Duodenal mucosa (tissue), 2 donors: ENCODE data around the gene ACIN1.

ENCODE experiments used
- H3K27ac ChIP-seq: one replicate; pipeline ENCODE4 v1.7.0; 2013; ENCODE audit warnings: low read depth, low read length
- H3K27me3 ChIP-seq, 2 donors: one replicate each; pipeline ENCODE4 v1.7.0; 2013; ENCODE audit warnings: low read length in 2 of 2, control low read depth in 1 of 2; ENCODE audit not compliant: insufficient read depth in 2 of 2, control insufficient read depth in 1 of 2
- H3K36me3 ChIP-seq, 2 donors: one replicate each; pipeline ENCODE4 v1.7.0; 2013; ENCODE audit warnings: low read length in 2 of 2, control low read depth in 1 of 2; ENCODE audit not compliant: insufficient read depth in 2 of 2, control insufficient read depth in 1 of 2
- H3K4me1 ChIP-seq, 2 donors: one replicate each; pipeline ENCODE4 v1.7.0; 2013; ENCODE audit warnings: low read length in 2 of 2, control low read depth in 1 of 2; ENCODE audit not compliant: insufficient read depth in 2 of 2, control insufficient read depth in 1 of 2
- H3K4me3 ChIP-seq, 2 donors: one replicate each; pipeline ENCODE4 v1.7.0; 2013; ENCODE audit warnings: low read length in 2 of 2, low read depth in 1 of 2
- H3K9ac ChIP-seq, 2 donors: one replicate each; pipeline ENCODE4 v1.7.0; 2013; ENCODE audit warnings: low read length in 2 of 2, low read depth in 1 of 2
- H3K9me3 ChIP-seq, 2 donors: one replicate each; pipeline ENCODE4 v1.7.0; 2013; ENCODE audit warnings: low read length in 2 of 2, control low read depth in 1 of 2; ENCODE audit not compliant: control insufficient read depth in 1 of 2

ACIN1 gene

DNA sequence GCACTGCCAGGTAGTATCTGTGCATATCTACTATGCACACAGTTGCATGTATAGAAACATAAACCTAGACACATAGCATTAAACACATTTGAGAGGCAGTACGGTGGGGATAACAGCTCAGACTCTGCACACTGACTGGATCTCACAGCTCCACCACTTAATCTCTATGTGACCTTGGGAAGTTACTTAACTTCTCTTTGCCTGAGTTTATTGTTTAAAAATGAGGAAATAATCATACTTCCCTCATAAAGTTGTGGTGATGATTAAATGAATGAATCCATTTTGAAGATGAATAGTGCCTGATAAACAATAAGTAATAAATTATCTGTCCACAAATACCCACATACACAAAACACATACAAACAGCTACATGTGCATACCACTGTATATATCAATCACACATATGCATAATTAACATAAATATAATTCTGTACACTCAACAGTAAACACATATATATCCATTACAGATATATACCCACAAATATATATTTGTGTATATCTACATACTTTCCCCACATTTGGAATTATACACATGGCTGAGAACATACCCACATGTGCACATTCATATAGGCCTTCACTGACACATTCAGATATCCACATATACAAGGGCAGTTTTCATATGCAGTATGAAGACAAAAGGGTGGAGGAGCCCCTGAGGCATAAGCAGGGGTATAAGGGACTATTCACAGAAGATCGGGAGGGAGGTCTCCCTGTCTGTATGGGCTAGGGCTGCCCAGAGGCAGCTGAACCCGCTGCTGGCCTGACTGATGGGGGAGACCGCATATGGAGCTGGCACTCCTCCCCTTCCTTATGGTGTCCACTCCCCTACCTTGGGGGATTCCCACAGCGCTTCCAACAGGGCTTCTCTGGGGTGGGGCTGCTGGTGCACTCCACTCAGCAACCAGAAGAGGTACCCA is 43.5 kb downstream of the ACIN1 start:
- no peaks in the 10 kb centered on the region for H3K9me3 ChIP-seq
- no peaks in the 10 kb centered on the region for H3K36me3 ChIP-seq
- H3K27ac ChIP-seq, result no peak overlapping the region
- no peak overlapping the region for H3K9ac ChIP-seq
- peaks cover 3 to 7% of the 10 kb centered on the region in 2 donors for H3K4me1 ChIP-seq
- H3K4me3 ChIP-seq, result no peak overlapping the region
- no peaks in the 10 kb centered on the region for H3K27me3 ChIP-seq

DNA sequence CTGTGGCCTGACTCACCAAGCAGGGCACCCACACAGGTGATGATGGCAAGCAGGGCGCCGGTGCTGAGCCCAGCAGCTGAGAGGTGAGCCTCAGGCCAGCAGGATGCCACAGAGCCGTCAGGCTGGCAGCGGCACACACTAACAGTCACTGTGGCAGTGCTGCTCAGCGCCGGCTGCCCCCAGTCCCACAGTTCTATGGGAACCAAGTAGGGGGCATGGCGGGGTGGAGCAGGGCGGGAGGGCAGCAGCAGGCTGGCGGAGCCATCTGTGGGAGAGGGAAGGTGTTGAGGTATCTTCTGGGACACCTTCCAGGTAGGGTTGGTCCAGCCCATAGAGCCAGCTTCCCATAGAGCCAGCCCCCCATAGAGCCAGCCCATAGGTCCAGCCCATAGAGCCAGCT is 45.9 kb downstream of the ACIN1 start:
- no peak overlapping the region for H3K4me3 ChIP-seq
- no peaks in the 10 kb centered on the region for H3K27me3 ChIP-seq
- H3K9ac ChIP-seq, result no peak overlapping the region
- H3K27ac ChIP-seq, result no peak overlapping the region
- no peaks in the 10 kb centered on the region for H3K9me3 ChIP-seq
- peaks cover 12 to 13% of the 10 kb centered on the region in 2 donors for H3K4me1 ChIP-seq
- no peaks in the 10 kb centered on the region for H3K36me3 ChIP-seq

DNA sequence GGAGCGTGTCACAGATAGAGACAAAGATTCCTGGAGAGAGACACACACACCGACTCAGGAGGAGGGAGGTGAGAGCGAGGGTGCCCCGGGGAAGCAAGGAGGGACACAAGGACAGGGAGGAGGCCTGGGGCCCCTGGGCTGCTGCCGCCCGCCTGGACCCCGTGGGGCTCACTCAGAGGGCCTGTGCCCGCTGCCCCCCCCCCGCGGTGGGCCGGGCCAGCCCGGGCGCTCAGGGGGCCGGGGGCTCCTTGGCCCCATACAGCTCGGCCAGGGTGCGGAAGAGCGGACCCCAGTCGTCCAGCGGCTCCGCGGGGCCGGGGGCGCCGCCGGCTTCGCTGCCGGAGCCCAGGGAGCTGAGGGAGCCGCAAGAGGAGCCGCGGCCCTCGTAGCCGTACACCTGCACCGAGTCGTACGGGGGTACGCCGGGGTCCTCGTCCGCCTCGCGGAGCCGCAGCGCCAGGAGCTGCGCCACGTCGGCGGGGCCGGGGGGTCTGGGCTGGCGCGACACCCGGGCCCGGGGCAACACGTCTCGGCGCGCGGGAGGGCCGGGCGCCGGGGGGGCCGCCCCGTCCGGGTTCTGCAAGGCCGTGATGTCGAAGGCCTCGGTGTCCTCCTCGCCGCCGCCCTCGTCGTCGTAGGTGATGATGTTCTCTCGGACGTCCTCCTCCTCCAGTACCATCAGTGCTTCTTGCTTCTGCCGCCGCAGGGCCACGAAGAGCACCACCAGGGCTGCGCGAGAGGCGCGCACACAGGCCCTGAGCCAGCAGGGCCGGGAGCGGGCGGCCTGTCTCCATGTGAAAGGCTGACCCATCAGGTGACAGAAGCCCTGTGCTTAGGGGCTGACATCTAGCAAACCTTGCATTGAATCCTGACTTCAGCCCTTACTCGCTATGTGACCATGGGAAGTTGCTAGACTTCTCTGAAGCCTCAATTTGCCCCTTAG is 46.9 kb downstream of the ACIN1 start:
- Histone ChIP-seq H3K27ac (no peak overlapping the region), H3K4me3 (no peak overlapping the region), H3K9me3 (no peaks in the 10 kb centered on the region), H3K4me1 (peaks cover 12 to 13% of the 10 kb centered on the region in 2 donors), H3K27me3 (no peaks in the 10 kb centered on the region), H3K36me3 (no peaks in the 10 kb centered on the region), H3K9ac (no peak overlapping the region)

DNA sequence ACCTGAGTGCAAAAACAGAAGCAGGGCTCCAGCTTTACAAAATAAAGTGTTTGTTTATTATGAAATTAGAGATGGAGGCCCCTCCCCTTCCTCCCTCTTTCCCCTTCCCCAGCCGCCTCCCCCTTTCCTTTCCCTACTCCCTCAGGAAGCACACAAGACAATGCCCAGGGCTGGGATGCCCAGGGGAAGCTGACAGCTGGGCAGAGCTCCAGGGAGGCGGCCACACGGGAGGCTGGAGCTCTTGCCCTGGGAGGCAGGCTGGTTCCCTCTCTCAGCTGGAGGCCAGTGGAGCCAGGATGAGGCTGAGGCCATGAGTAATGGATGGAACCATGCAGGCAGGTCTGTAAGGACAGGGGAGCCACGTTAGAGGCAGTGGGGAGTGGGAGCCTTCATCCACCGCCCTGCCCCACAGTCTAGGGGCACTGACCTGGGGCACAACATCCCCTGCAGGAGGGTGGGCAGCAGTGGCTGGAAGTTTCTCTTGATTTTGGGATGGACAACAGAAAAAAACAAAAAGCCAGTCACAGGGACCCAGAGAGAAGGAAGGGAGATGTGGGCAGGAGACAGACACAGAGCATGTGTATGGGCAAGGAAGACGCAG is 47.8 kb downstream of the ACIN1 start:
- Histone ChIP-seq H3K27ac (no peak overlapping the region), H3K9ac (no peak overlapping the region), H3K27me3 (no peaks in the 10 kb centered on the region), H3K4me1 (peaks cover 12 to 13% of the 10 kb centered on the region in 2 donors), H3K36me3 (no peaks in the 10 kb centered on the region), H3K4me3 (no peak overlapping the region), H3K9me3 (no peaks in the 10 kb centered on the region)

DNA sequence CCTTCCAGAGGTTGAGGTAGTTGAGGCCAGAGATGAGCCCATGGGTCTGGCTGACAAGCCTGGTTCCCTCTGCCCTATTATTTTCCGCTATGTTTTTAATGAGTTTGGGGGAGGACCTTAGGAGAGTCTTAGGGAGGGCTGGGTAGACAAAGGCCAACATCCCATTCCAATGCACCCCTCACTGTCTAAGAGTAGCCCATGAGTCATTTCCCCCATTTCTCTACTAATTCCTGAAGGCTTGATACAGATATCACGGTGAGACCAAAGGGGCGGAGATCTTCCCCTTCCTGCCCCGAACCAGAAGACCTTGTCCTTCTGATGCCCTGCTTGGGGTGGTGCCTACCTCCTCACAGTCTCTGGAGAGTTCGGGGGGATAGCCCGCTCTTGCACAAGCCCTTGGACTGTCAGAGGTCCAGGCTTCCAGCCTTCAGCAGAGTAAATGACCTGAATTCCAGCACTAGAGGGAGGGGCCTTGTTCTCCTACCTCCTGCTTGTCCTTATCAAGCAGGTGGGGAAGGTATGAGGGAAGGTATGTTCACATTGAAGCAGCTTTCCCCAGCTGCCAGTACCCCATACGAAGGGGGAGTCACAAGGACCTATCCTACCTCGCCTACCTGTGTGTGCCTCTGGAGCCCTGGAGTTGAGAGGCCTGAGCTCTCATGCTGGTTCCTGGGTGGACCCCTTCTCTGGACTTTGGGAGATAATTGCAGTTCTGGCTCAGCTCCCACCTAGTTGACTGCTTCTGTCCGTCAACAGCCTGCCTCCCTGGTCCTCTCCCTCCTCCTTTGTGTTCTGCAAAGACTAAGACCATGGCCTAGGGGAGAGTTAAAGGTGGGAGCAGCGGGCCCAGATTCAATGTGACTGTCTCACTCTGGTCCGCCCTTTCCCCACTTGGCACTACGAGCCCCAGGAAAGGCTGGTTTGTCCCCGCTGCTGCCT is 49.2 kb downstream of the ACIN1 start:
- H3K4me1 ChIP-seq, result peaks cover 12 to 13% of the 10 kb centered on the region in 2 donors
- no peaks in the 10 kb centered on the region for H3K27me3 ChIP-seq

DNA sequence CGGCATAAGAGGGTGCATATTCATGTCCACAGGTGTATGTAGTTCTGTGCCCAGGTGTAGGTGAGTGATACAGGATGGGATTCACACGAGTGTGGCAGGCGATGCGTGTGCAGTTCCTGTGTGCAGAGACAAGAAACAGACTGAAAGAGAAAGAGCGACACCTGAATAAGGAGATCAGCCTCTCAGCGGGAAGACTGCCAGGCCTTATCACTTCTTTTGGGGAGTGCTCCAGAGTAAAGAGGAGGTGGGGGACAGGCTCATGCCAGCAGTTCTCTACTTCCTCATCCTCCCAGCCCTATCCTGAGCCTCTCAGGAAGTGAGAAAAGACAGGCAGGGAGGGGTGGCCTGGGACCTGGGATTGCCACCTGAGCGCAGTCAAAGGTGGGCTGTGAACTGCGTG is 50.1 kb downstream of the ACIN1 start:
- no peaks in the 10 kb centered on the region for H3K36me3 ChIP-seq
- no peak overlapping the region for H3K4me3 ChIP-seq
- no peak overlapping the region for H3K27ac ChIP-seq
- no peaks in the 10 kb centered on the region for H3K27me3 ChIP-seq
- peaks cover 12 to 13% of the 10 kb centered on the region in 2 donors for H3K4me1 ChIP-seq
- H3K9me3 ChIP-seq, result no peaks in the 10 kb centered on the region
- no peak overlapping the region for H3K9ac ChIP-seq

More for the DNA sequence above, 49.2 kb downstream of the ACIN1 start:
- Histone ChIP-seq H3K27ac (no peak overlapping the region), H3K36me3 (no peaks in the 10 kb centered on the region), H3K9me3 (no peaks in the 10 kb centered on the region), H3K4me3 (no peak overlapping the region), H3K9ac (no peak overlapping the region)

DNA sequence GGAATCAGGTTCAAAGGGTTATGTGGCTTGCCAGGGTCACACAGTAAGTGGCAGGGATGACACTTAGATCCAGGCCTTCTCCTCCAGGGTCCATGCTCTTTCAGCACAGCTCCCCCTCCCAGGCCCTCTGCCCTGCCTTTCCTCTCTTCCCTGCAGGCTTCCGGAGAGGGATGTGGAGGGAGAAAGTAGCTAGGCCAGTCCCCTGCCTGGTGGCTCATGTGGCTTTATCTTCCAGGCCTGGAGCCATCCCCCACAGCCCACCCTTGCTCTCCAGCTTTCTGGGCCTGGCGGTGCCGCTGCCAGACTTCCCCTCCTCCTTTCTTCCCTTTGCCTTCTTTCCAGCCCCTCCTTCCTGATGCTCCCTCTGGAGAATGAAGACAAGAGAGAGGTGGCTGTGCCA is 51.2 kb downstream of the ACIN1 start:
- H3K9ac ChIP-seq, result no peak overlapping the region

DNA sequence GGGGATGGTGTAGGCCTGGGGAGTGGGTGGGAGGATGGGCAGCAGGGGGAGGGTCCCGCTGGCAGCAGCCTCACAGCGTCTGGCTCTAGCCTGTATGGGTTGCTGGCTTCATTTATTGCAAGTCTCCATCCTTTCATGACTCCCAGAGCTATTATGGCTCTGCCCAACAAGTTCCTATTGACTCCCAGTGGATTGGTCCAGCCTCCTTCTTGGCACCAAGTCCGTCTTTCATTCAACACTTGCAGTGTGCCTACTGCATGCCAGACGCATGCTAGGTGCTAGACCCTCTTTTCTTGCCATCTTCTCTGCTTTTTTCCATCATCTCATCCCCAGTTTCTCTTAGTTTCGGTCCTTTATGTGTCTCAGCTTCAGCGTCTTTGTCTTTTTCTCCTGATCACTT is 51.8 kb downstream of the ACIN1 start:
- no peaks in the 10 kb centered on the region for H3K36me3 ChIP-seq
- H3K27ac ChIP-seq, result no peak overlapping the region
- H3K4me3 ChIP-seq, result no peak overlapping the region
- H3K27me3 ChIP-seq, result no peaks in the 10 kb centered on the region
- H3K9me3 ChIP-seq, result no peaks in the 10 kb centered on the region
- peaks cover 12 to 13% of the 10 kb centered on the region in 2 donors for H3K4me1 ChIP-seq
- H3K9ac ChIP-seq, result no peak overlapping the region

More for the DNA sequence above, 51.2 kb downstream of the ACIN1 start:
- no peaks in the 10 kb centered on the region for H3K9me3 ChIP-seq
- no peak overlapping the region for H3K4me3 ChIP-seq
- no peak overlapping the region for H3K27ac ChIP-seq
- peaks cover 12 to 13% of the 10 kb centered on the region in 2 donors for H3K4me1 ChIP-seq
- H3K36me3 ChIP-seq, result no peaks in the 10 kb centered on the region
- H3K27me3 ChIP-seq, result no peaks in the 10 kb centered on the region
